IPS-NIHi11 (cell line): ENCODE results near the gene JMJD8.

Source experiments
- DNase-seq: peaks from one replicate; pipeline ENCODE4 v3.0.0; 2012; ENCODE audit warnings: mixed read lengths, low spot score

The JMJD8 gene

GRCh38 chr16:722835-723633 lies 38.9 kb upstream of the JMJD8 start:
- no peak for DNase-seq

- no peak for DNase-seq
These were observed 37.8 kb upstream of the JMJD8 start for GRCh38 chr16:721765-722540.

GRCh38 chr16:720990-721764 lies 37.0 kb upstream of the JMJD8 start, which contains the start of gene ANTKMT:
Gene ANTKMT, plus strand, starts transcription at chr16:721146. Its CDS starts 129 bp downstream, at chr16:721275.
- peak; percentile 95 for DNase-seq

- peak; percentile 52 for DNase-seq
These were observed 36.4 kb upstream of the JMJD8 start for GRCh38 chr16:720447-720989.

- DNase-seq, result no peak
These were observed 35.8 kb upstream of the JMJD8 start for GRCh38 chr16:719815-720446.

- no peak for DNase-seq
These were observed 34.8 kb upstream of the JMJD8 start for GRCh38 chr16:718922-719321.

- DNase-seq, result no peak
These were observed 34.3 kb upstream of the JMJD8 start for GRCh38 chr16:718389-718788.

- no peak for DNase-seq
These were observed 33.5 kb upstream of the JMJD8 start for GRCh38 chr16:717450-718245.

GRCh38 chr16:716768-717325 lies 32.7 kb upstream of the JMJD8 start:
- no peak for DNase-seq

GRCh38 chr16:716200-716568 lies 32.0 kb upstream of the JMJD8 start:
- DNase-seq, result peak; percentile 52

- peak; percentile 61 for DNase-seq
These were observed 31.5 kb upstream of the JMJD8 start for GRCh38 chr16:715477-716199.

- peak; percentile 94 for DNase-seq
These were observed 30.7 kb upstream of the JMJD8 start, which contains the start of gene METRN for GRCh38 chr16:714558-715476. Gene METRN, plus strand, starts transcription at chr16:715118. Its CDS starts 172 bp downstream, at chr16:715290.

- DNase-seq, result no peak
These were observed 29.9 kb upstream of the JMJD8 start for GRCh38 chr16:714079-714478.

- DNase-seq, result peak; percentile 40
These were observed 28.7 kb upstream of the JMJD8 start for GRCh38 chr16:712740-713250.

GRCh38 chr16:711548-712320 lies 27.6 kb upstream of the JMJD8 start:
- peak; percentile 91 for DNase-seq

GRCh38 chr16:711084-711483 lies 26.9 kb upstream of the JMJD8 start:
- no peak for DNase-seq

GRCh38 chr16:710500-711075 lies 26.5 kb upstream of the JMJD8 start:
- DNase-seq, result no peak
